ENCODE data around the gene ECHDC3.

The ECHDC3 gene

DNA sequence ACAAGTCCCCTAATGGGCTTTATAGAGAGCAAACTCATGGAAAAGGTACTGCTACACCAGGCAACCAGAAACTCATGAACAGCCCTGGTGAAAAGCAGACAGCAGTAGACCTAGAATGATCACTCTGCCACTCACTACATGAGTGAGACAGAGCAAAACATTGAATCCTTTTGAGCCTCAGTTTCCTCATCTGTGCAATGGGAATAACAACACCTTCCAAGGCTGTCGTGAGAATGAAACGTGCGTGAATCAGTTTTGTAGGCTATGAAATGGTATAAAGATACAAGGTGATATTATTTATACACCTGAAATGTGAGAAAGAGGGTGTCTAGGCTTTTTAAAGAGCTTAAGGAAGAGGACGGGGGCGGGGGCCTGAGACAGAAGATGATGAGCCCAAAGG lies 66.6 kb downstream of the ECHDC3 start:
- Histone ChIP-seq H3K9me3 (ENCODE audit: control insufficient read depth, insufficient read depth, low read depth, low read length) (no peaks in the 10 kb centered on the region), H3K4me3 (ENCODE audit: low read depth, low read length) (no peak overlapping the region), H3K27ac (ENCODE audit: extremely low read depth, low read depth, low read length) (no peak overlapping the region), H3K4me1 (ENCODE audit: control insufficient read depth, insufficient read depth, low read length) (no peaks in the 10 kb centered on the region), H3K36me3 (ENCODE audit: control insufficient read depth in 2 of 2, insufficient read depth in 1 of 2, low read length in 2 of 2) (no peaks in the 10 kb centered on the region)
- ChIA-PET CTCF (interaction anchor here (0.7 kb wide), 1 partner anchor 128 kb away, joined by 4 read pairs; no protein-coding TSS in a partner anchor), POLR2A (no interaction called here)
- TF ChIP-seq ZNF169 (tag by site-specific recombination; IDR thresholded peaks at IDR 0.05) (no peak), KLF10 (tag by site-specific recombination; IDR thresholded peaks at IDR 0.05) (no peak), ZNF2 (tag by site-specific recombination; IDR thresholded peaks at IDR 0.05) (no peak), ZNF433 (tag by site-specific recombination; IDR thresholded peaks at IDR 0.05; ENCODE audit: low read depth) (no peak), ZNF112 (tag by site-specific recombination; IDR thresholded peaks at IDR 0.05) (no peak), YY2 (tag by site-specific recombination; IDR thresholded peaks at IDR 0.05) (no peak), ZSCAN16 (tag by site-specific recombination; IDR thresholded peaks at IDR 0.05) (no peak), ZNF529 (tag by site-specific recombination; IDR thresholded peaks at IDR 0.05; ENCODE audit: insufficient replicate concordance) (no peak), GLI4 (tag by site-specific recombination; IDR thresholded peaks at IDR 0.05) (no peak), BCL11B (tag by site-specific recombination; IDR thresholded peaks at IDR 0.05; ENCODE audit: low read depth) (no peak)
- TF ChIP-seq, protein P1, sequence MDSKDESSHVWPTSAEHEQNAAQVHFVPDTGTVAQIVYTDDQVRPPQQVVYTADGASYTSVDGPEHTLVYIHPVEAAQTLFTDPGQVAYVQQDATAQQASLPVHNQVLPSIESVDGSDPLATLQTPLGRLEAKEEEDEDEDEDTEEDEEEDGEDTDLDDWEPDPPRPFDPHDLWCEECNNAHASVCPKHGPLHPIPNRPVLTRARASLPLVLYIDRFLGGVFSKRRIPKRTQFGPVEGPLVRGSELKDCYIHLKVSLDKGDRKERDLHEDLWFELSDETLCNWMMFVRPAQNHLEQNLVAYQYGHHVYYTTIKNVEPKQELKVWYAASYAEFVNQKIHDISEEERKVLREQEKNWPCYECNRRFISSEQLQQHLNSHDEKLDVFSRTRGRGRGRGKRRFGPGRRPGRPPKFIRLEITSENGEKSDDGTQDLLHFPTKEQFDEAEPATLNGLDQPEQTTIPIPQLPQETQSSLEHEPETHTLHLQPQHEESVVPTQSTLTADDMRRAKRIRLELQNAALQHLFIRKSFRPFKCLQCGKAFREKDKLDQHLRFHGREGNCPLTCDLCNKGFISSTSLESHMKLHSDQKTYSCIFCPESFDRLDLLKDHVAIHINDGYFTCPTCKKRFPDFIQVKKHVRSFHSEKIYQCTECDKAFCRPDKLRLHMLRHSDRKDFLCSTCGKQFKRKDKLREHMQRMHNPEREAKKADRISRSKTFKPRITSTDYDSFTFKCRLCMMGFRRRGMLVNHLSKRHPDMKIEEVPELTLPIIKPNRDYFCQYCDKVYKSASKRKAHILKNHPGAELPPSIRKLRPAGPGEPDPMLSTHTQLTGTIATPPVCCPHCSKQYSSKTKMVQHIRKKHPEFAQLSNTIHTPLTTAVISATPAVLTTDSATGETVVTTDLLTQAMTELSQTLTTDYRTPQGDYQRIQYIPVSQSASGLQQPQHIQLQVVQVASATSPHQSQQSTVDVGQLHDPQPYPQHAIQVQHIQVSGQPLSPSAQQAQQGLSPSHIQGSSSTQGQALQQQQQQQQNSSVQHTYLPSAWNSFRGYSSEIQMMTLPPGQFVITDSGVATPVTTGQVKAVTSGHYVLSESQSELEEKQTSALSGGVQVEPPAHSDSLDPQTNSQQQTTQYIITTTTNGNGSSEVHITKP (tag by site-specific recombination; IDR thresholded peaks at IDR 0.05) = no peak
- TF ChIP-seq, protein P2, sequence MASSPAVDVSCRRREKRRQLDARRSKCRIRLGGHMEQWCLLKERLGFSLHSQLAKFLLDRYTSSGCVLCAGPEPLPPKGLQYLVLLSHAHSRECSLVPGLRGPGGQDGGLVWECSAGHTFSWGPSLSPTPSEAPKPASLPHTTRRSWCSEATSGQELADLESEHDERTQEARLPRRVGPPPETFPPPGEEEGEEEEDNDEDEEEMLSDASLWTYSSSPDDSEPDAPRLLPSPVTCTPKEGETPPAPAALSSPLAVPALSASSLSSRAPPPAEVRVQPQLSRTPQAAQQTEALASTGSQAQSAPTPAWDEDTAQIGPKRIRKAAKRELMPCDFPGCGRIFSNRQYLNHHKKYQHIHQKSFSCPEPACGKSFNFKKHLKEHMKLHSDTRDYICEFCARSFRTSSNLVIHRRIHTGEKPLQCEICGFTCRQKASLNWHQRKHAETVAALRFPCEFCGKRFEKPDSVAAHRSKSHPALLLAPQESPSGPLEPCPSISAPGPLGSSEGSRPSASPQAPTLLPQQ (tag by site-specific recombination; IDR thresholded peaks at IDR 0.05) = no peak
- TF ChIP-seq, protein P3, sequence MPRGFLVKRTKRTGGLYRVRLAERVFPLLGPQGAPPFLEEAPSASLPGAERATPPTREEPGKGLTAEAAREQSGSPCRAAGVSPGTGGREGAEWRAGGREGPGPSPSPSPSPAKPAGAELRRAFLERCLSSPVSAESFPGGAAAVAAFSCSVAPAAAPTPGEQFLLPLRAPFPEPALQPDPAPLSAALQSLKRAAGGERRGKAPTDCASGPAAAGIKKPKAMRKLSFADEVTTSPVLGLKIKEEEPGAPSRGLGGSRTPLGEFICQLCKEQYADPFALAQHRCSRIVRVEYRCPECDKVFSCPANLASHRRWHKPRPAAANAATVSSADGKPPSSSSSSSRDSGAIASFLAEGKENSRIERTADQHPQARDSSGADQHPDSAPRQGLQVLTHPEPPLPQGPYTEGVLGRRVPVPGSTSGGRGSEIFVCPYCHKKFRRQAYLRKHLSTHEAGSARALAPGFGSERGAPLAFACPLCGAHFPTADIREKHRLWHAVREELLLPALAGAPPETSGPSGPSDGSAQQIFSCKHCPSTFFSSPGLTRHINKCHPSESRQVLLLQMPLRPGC (tag by site-specific recombination; IDR thresholded peaks at IDR 0.05) = no peak

DNA sequence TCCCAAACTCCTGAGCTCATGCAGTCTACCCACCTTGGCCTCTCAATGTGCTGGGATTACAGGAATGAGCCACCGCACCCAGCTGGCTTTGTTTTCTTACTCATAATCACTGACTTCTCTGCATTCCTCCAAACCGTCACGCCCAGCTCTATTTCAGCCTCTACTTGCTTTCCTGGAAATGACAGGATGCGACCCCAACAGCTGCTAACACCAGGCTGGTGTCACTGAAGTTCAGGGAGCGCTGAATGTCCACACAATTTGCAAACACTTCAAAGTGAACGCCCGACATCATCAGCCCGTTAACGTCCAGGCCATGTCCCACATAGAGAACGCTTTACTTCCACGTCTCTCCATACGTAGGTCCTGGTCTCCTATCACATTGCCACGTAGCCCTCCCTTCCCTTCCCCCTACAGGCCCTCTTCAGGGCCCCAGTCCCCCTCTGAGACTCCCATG lies 68.2 kb downstream of the ECHDC3 start:
- Histone ChIP-seq H3K4me3 (ENCODE audit: low read depth, low read length) (no peak overlapping the region), H3K36me3 (ENCODE audit: control insufficient read depth in 2 of 2, insufficient read depth in 1 of 2, low read length in 2 of 2) (no peaks in the 10 kb centered on the region), H3K27ac (ENCODE audit: extremely low read depth, low read depth, low read length) (no peak overlapping the region), H3K9me3 (ENCODE audit: control insufficient read depth, insufficient read depth, low read depth, low read length) (no peaks in the 10 kb centered on the region), H3K4me1 (ENCODE audit: control insufficient read depth, insufficient read depth, low read length) (no peaks in the 10 kb centered on the region)
- ChIA-PET POLR2A (no interaction called here), CTCF (interaction anchor here (0.6 to 2.6 kb wide), 3 partner anchors 10 to 44 kb away, joined by 3 to 18 read pairs (median 4); no protein-coding TSS in a partner anchor)
- TF ChIP-seq RBAK (tag by site-specific recombination; IDR thresholded peaks at IDR 0.05) = no peak
- peak; percentile 65 for TF ChIP-seq ZBTB17 (tag by site-specific recombination; IDR thresholded peaks at IDR 0.05)
- no peak for TF ChIP-seq ZNF426 (tag by site-specific recombination; IDR thresholded peaks at IDR 0.05)
- TF ChIP-seq, protein P4, sequence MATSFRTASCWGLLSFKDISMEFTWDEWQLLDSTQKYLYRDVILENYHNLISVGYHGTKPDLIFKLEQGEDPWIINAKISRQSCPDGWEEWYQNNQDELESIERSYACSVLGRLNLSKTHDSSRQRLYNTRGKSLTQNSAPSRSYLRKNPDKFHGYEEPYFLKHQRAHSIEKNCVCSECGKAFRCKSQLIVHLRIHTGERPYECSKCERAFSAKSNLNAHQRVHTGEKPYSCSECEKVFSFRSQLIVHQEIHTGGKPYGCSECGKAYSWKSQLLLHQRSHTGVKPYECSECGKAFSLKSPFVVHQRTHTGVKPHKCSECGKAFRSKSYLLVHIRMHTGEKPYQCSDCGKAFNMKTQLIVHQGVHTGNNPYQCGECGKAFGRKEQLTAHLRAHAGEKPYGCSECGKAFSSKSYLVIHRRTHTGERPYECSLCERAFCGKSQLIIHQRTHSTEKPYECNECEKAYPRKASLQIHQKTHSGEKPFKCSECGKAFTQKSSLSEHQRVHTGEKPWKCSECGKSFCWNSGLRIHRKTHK (tag by site-specific recombination; IDR thresholded peaks at IDR 0.05) = no peak
- TF ChIP-seq, protein P5, sequence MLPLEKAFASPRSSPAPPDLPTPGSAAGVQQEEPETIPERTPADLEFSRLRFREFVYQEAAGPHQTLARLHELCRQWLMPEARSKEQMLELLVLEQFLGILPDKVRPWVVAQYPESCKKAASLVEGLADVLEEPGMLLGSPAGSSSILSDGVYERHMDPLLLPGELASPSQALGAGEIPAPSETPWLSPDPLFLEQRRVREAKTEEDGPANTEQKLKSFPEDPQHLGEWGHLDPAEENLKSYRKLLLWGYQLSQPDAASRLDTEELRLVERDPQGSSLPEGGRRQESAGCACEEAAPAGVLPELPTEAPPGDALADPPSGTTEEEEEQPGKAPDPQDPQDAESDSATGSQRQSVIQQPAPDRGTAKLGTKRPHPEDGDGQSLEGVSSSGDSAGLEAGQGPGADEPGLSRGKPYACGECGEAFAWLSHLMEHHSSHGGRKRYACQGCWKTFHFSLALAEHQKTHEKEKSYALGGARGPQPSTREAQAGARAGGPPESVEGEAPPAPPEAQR (tag by site-specific recombination; IDR thresholded peaks at IDR 0.05) = no peak
- TF ChIP-seq ZIC2 (tag by site-specific recombination; IDR thresholded peaks at IDR 0.05) = peak; percentile 36; the same call in 1 of the 2 replicates
- TF ChIP-seq HOXC10 (CRISPR knock-in tag; IDR thresholded peaks at IDR 0.05) = no peak
- no peak for TF ChIP-seq SP3 (tag by site-specific recombination; IDR thresholded peaks at IDR 0.05)
- TF ChIP-seq SCRT1 (tag by site-specific recombination; IDR thresholded peaks at IDR 0.05; ENCODE audit: borderline replicate concordance) = no peak
- TF ChIP-seq, protein P2 (tag by site-specific recombination; IDR thresholded peaks at IDR 0.05) = no peak
- TF ChIP-seq ZFP3 (tag by site-specific recombination; IDR thresholded peaks at IDR 0.05; ENCODE audit: low read depth) = no peak

Data from HEK293 (cell line).